GM12878 (cell line): ENCODE measurements around the gene CHRNE. TPM values are rescaled to one million over a fixed set of nuclear protein-coding genes. Genes with fewer than 3 reads are reported as not detected.

Source experiments
- ATAC-seq: fragments of 200-7000 bp; cut with Tn5 transposase; 3 replicates; pipeline ENCODE4 v1.9.1; 2020; ENCODE audit warnings: mild to moderate bottlenecking, moderate library complexity
- BruUV-seq: library from RNA; stranded (reverse); fragments of 400-500 nt; replicated peaks from 2 replicates; lab custom pipeline; 2021; lab: Mats Ljungman, UMichigan
- CTCF ChIA-PET: fragments of 300-600 bp; sonication (Branson Sonifier 250); formaldehyde crosslinking; extraction: SDS; loops from one replicate; lab custom pipeline; 2021; ENCODE audit warnings: inconsistent platforms; lab: Yijun Ruan, JAX
- POLR2A ChIA-PET: fragments of 350-600 bp; formaldehyde crosslinking; extraction: SDS; loops from one replicate; lab custom pipeline; 2021; ENCODE audit warnings: inconsistent platforms; lab: Charles Lee
- RAD21 ChIA-PET: fragments of 300-600 bp; sonication (Branson Sonifier 250); formaldehyde crosslinking; loops from one replicate; lab custom pipeline; 2023; ENCODE audit warnings: antibody characterized with exemption; ENCODE audit not compliant: unreplicated experiment; lab: Charles Lee
- SMC1A ChIA-PET: fragments of 300-600 bp; sonication (Branson Sonifier 250); formaldehyde crosslinking; loops from one replicate; lab custom pipeline; 2023; ENCODE audit not compliant: unreplicated experiment, uncharacterized antibody; lab: Charles Lee
- DNase-seq: peaks from one replicate; pipeline ENCODE4 v3.0.0-alpha.2; 2011; ENCODE audit warnings: low read depth, low spot score
- FAIRE-seq: peaks from 3 replicates; lab custom pipeline; 2011; peaks lifted over from hg19 to GRCh38; lab: Jason Lieb, UNC
- H2AFZ ChIP-seq: 2 replicates; pipeline ENCODE4 v1.6.0; 2011; ENCODE audit warnings: low read depth, low read length, control low read depth; ENCODE audit not compliant: control insufficient read depth
- H3K27ac ChIP-seq: 2 replicates; pipeline ENCODE4 v1.5.1; 2011; ENCODE audit warnings: control low read depth; ENCODE audit not compliant: control insufficient read depth, insufficient read depth
- H3K27me3 ChIP-seq, 2 experiments: replicated peaks in 1 of 2; 2 replicates each; pipeline versions ENCODE4 v1.6.0 to v1.6.1; 2011; ENCODE audit warnings: low read length in 1 of 2; ENCODE audit not compliant: control insufficient read depth in 2 of 2, insufficient read depth in 2 of 2
- H3K36me3 ChIP-seq, 2 experiments: 2 replicates each; pipeline ENCODE4 v1.5.1; 2011; ENCODE audit warnings: low read length in 1 of 2; ENCODE audit not compliant: control insufficient read depth in 2 of 2, insufficient read depth in 2 of 2
- H3K4me1 ChIP-seq: 2 replicates; pipeline ENCODE4 v1.6.1; 2011; ENCODE audit warnings: mild to moderate bottlenecking, low read length, moderate library complexity, mixed read lengths; ENCODE audit not compliant: control insufficient read depth, insufficient read depth
- H3K4me2 ChIP-seq: 2 replicates; pipeline ENCODE4 v1.6.0; 2011; ENCODE audit warnings: control low read depth; ENCODE audit not compliant: control insufficient read depth, insufficient read depth
- H3K4me3 ChIP-seq: fragments of 200-600 bp; sonication (generic); 2 replicates; pipeline ENCODE4 v1.5.1; 2016
- H3K79me2 ChIP-seq: 2 replicates; pipeline ENCODE4 v1.6.0; 2011; ENCODE audit warnings: low read length; ENCODE audit not compliant: control insufficient read depth, insufficient read depth
- H3K9ac ChIP-seq: 2 replicates; pipeline ENCODE4 v1.8.0; 2011; ENCODE audit warnings: low read length, control low read depth, mixed read lengths; ENCODE audit not compliant: control insufficient read depth, insufficient read depth
- H3K9me3 ChIP-seq: replicated peaks from 3 replicates; pipeline ENCODE4 v1.5.1; 2011; ENCODE audit warnings: mild to moderate bottlenecking, low read length; ENCODE audit not compliant: control insufficient read depth, insufficient read depth
- H4K20me1 ChIP-seq: 2 replicates; pipeline ENCODE4 v1.6.0; 2011; ENCODE audit not compliant: control insufficient read depth, insufficient read depth
- ATF3 ChIP-seq: IDR thresholded peaks from 2 replicates; pipeline ENCODE4 v1.6.1; 2011; ENCODE audit warnings: low read depth, mild to moderate bottlenecking, low read length, moderate library complexity, borderline replicate concordance; ENCODE audit errors: extremely low read depth
- BCL3 ChIP-seq: IDR thresholded peaks from 2 replicates; pipeline ENCODE4 v1.6.1; 2011; ENCODE audit warnings: borderline replicate concordance, low read depth, mild to moderate bottlenecking, moderate library complexity, low read length; ENCODE audit not compliant: insufficient read depth, poor library complexity, severe bottlenecking
- E2F4 ChIP-seq: IDR thresholded peaks from 2 replicates; pipeline ENCODE4 v1.6.1; 2012; ENCODE audit warnings: low read depth, low read length, improper control_type of control experiment
- FOXK2 ChIP-seq: fragments of 450-650 bp; IDR thresholded peaks from 2 replicates; pipeline ENCODE4 v1.6.1; 2017; ENCODE audit warnings: mild to moderate bottlenecking, moderate library complexity
- GATAD2B ChIP-seq: fragments of 450-650 bp; conservative IDR thresholded peaks from 2 replicates; pipeline ENCODE4 v1.6.1; 2017; ENCODE audit warnings: low read depth, mild to moderate bottlenecking, moderate library complexity
- LARP7 ChIP-seq: fragments of 450-650 bp; IDR thresholded peaks from 2 replicates; pipeline ENCODE4 v1.6.1; 2017; ENCODE audit warnings: mild to moderate bottlenecking
- MYB ChIP-seq: fragments of 150-350 bp; IDR thresholded peaks from 2 replicates; pipeline ENCODE4 v1.6.1; 2014; ENCODE audit warnings: mild to moderate bottlenecking, low read depth, low read length, borderline replicate concordance
- NFIC ChIP-seq: IDR thresholded peaks from 2 replicates; pipeline ENCODE4 v1.6.1; 2012; ENCODE audit warnings: low read depth, mild to moderate bottlenecking, inconsistent platforms, low read length, moderate library complexity
- NFXL1 ChIP-seq: fragments of 450-650 bp; IDR thresholded peaks from 2 replicates; pipeline ENCODE4 v1.6.1; 2017; ENCODE audit warnings: antibody characterized with exemption, mild to moderate bottlenecking, borderline replicate concordance
- POLR2AphosphoS2 ChIP-seq: IDR thresholded peaks from 2 replicates; pipeline ENCODE4 v1.6.1; 2011; ENCODE audit warnings: low read depth, mild to moderate bottlenecking, low read length, improper control_type of control experiment, moderate library complexity
- RAD21 ChIP-seq: IDR thresholded peaks from 2 replicates; pipeline ENCODE4 v1.6.1; 2011; ENCODE audit warnings: mild to moderate bottlenecking, low read depth, low read length, moderate library complexity; ENCODE audit not compliant: insufficient read depth
- SMAD1 ChIP-seq: fragments of 450-650 bp; IDR thresholded peaks from 2 replicates; pipeline ENCODE4 v1.6.1; 2018; ENCODE audit warnings: mild to moderate bottlenecking, low read depth; ENCODE audit not compliant: partially characterized antibody
- SREBF1 ChIP-seq: IDR thresholded peaks from 2 replicates; pipeline ENCODE4 v1.6.1; 2012; ENCODE audit warnings: mild to moderate bottlenecking, low read length
- TARDBP ChIP-seq: IDR thresholded peaks from 2 replicates; pipeline ENCODE4 v1.6.1; 2016; ENCODE audit warnings: borderline replicate concordance
- ZNF217 ChIP-seq: fragments of 450-650 bp; IDR thresholded peaks from 2 replicates; pipeline ENCODE4 v1.6.1; 2017; ENCODE audit warnings: antibody characterized with exemption, mild to moderate bottlenecking
- ZNF274 ChIP-seq: IDR thresholded peaks from one replicate; pipeline ENCODE4 v1.8.0; 2011; ENCODE audit not compliant: insufficient read length, insufficient read depth
- WGBS: methylation state at CpG from one replicate; pipeline ENCODE4 v1.1.6; 2016; ENCODE audit warnings: low lambda C conversion rate; ENCODE audit not compliant: insufficient replicate concordance, insufficient coverage; ENCODE audit errors: missing lambda C conversion rate; 5-methylcytosine and 5-hydroxymethylcytosine counted together
- in situ Hi-C: fragments of 300-500 bp; cut with MboI; formaldehyde crosslinking; loops from 9 replicates; pipeline ENCODE4 v1.14.3; 2018; ENCODE audit warnings: mixed read lengths
- intact Hi-C: fragments of 100-400 bp; cut with micrococcal nuclease; formaldehyde crosslinking; loops from one replicate; pipeline ENCODE4 v1.14.2; 2022; ENCODE audit not compliant: unreplicated experiment
- polyA plus RNA-seq, 11 experiments: library from polyadenylated mRNA; depleted of rRNA in 4 of 11; unstranded in 6 of 11; stranded (reverse) in 5 of 11; fragments of >200 nt; fragmentation: Nextera tagmentation in 4 of 11; fragmentation: Illumina TruSeq in 1 of 11; extraction: Ambion mirVana in 4 of 11; extraction: Trizol in 1 of 11; gene quantifications; 1 replicate in 1 of 11; 2 replicates in 10 of 11; pipeline versions ENCODE4 v1.2.1 to v1.2.3, GENCODE V29; 2011 to 2016; ENCODE audit warnings: inconsistent platforms in 2 of 11, missing spikeins in 2 of 11, low read depth in 1 of 11
- total RNA-seq, 4 experiments: library from RNA; depleted of rRNA in 3 of 4; stranded (reverse); fragments of >200 nt in 3 of 4; fragmentation: Illumina TruSeq in 1 of 4; extraction: Trizol in 1 of 4; gene quantifications; 2 replicates each; pipeline versions ENCODE4 v1.2.1 to v1.2.3, GENCODE V29; 2013 to 2021
- TF ChIP-seq, protein P1 (sequence below): fragments of 450-650 bp; IDR thresholded peaks from 2 replicates; pipeline ENCODE4 v1.6.1; 2017; ENCODE audit warnings: borderline replicate concordance

The CHRNE gene
- total and polyA plus RNA-seq, 10 of the 15 experiments (the other 5 are each of a cell fraction or from before 2014, with no cell fraction given), result 0.05 to 0.11 (median 0.08) TPM; not detected in 6

DNA sequence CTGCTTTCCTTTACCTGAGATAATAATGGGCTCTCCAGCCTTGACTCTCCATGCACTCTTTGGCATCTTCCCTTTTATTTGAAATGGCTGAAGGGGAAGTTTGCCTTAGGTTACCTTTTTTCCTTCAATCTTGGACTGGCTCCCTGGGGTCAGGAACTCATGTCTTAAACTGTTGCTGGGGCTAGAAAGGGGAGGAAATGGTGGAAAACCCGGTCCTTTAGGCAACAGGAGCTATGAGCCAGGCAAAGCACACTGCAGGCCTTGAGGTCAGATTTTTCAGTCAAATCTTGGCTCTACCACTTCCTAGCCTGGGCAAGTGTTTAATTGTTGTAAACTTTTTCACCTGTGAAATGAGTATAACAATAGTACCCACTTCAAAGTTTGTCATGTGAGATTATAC is 39.6 kb downstream of the CHRNE start:
- in situ Hi-C loops, result no loop called here
- H3K9ac ChIP-seq, result no peak overlapping the region
- SMC1A ChIA-PET, result interaction anchor here (1.0 kb wide), 1 partner anchor 13 kb away, joined by 4 read pairs; no protein-coding TSS in a partner anchor
- CTCF ChIA-PET, result interaction anchor here (1.4 kb wide), 1 partner anchor 296 kb away, joined by 3 read pairs; no protein-coding TSS in a partner anchor
- FAIRE-seq (no peak), DNase-seq (no peak)
- 91% methylated on average over 1 of the region's 1 CpG for WGBS
- no peak overlapping the region for H3K4me3 ChIP-seq
- no peak overlapping the region for H2AFZ ChIP-seq
- BruUV-seq, result no TSS peak
- H3K9me3 ChIP-seq, result no peaks in the 10 kb centered on the region
- intact Hi-C loops, result no loop called here
- H3K79me2 ChIP-seq, result no peaks in the 10 kb centered on the region
- no peaks in the 10 kb centered on the region for H3K27me3 ChIP-seq
- RAD21 ChIA-PET, result no interaction called here
- H3K36me3 ChIP-seq, result no peaks in the 10 kb centered on the region; a peak in 3 of 4 replicates
- TF ChIP-seq LARP7, result no peak
- TF ChIP-seq E2F4, result no peak
- no peak for TF ChIP-seq NFXL1
- TF ChIP-seq MYB, result no peak
- no peak for TF ChIP-seq GATAD2B
- no peak for TF ChIP-seq POLR2AphosphoS2
- TF ChIP-seq SREBF1, result no peak
- no peak for TF ChIP-seq TARDBP
- no peak for TF ChIP-seq ATF3
- no peak for TF ChIP-seq ZNF274
- TF ChIP-seq FOXK2, result no peak
- no peak for TF ChIP-seq NFIC
- TF ChIP-seq SMAD1, result no peak
- TF ChIP-seq ZNF217, result no peak
- TF ChIP-seq, protein P1, sequence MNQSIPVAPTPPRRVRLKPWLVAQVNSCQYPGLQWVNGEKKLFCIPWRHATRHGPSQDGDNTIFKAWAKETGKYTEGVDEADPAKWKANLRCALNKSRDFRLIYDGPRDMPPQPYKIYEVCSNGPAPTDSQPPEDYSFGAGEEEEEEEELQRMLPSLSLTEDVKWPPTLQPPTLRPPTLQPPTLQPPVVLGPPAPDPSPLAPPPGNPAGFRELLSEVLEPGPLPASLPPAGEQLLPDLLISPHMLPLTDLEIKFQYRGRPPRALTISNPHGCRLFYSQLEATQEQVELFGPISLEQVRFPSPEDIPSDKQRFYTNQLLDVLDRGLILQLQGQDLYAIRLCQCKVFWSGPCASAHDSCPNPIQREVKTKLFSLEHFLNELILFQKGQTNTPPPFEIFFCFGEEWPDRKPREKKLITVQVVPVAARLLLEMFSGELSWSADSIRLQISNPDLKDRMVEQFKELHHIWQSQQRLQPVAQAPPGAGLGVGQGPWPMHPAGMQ, result no peak
- TF ChIP-seq RAD21, result no peak
- TF ChIP-seq BCL3, result no peak
- TF ChIP-seq, all 136 proteins: peak for 0
- Histone ChIP-seq H3K4me2 (no peak overlapping the region), H3K27ac (no peak overlapping the region), H4K20me1 (no peaks in the 10 kb centered on the region), H3K4me1 (no peaks in the 10 kb centered on the region)
- ATAC-seq, result no peak
- POLR2A ChIA-PET, result no interaction called here
